Neural cell (in vitro differentiated cells): Measurements from ENCODE around the gene TNFSF9.

Experiments used
- CTCF ChIP-seq: fragments of 450-650 bp; IDR thresholded peaks from 2 replicates; pipeline ENCODE4 v1.5.1; 2014; ENCODE audit warnings: antibody characterized with exemption, mild to moderate bottlenecking, moderate library complexity; ENCODE audit not compliant: poor library complexity, severe bottlenecking
- EZH2 ChIP-seq: fragments of 200-600, 300-800 bp; shearing (Covaris generic), sonication (generic); IDR thresholded peaks from 2 replicates; pipeline ENCODE4 v1.6.1; 2014; ENCODE audit warnings: antibody characterized with exemption, low read length, borderline replicate concordance, mild to moderate bottlenecking; ENCODE audit not compliant: insufficient read depth, poor library complexity, severe bottlenecking
- MXI1 ChIP-seq: fragments of 450-650 bp; conservative IDR thresholded peaks from 2 replicates; pipeline ENCODE4 v1.6.1; 2014; ENCODE audit warnings: antibody characterized with exemption, mild to moderate bottlenecking; ENCODE audit not compliant: poor library complexity, severe bottlenecking
- POLR2AphosphoS5 ChIP-seq: IDR thresholded peaks from 2 replicates; pipeline ENCODE4 v1.6.1; 2012
- REST ChIP-seq: IDR thresholded peaks from 2 replicates; pipeline ENCODE4 v1.6.1; 2012; ENCODE audit warnings: borderline replicate concordance
- TAF1 ChIP-seq: IDR thresholded peaks from 2 replicates; pipeline ENCODE4 v1.6.1; 2012; ENCODE audit warnings: low read depth

- TF ChIP-seq TAF1: no peak
- no peak for TF ChIP-seq CTCF
- no peak for TF ChIP-seq POLR2AphosphoS5
- TF ChIP-seq EZH2: no peak
- no peak for TF ChIP-seq MXI1
- no peak for TF ChIP-seq REST
Observed at GRCh38 chr19:6529351-6529750, 1.5 kb upstream of the TNFSF9 start.
